Measurements from ENCODE around the gene RER1.

GRCh38 chr1:2426540-2426939 is 34.9 kb downstream of the RER1 start:
- no peak for TF ChIP-seq CTCF (IDR thresholded peaks at IDR 0.05)
- TF ChIP-seq POLR2A (IDR thresholded peaks at IDR 0.05), result no peak
